MCF 10A (cell line): ENCODE results near the gene MACC1. TPM values are rescaled to one million over a fixed set of nuclear protein-coding genes. Genes with fewer than 3 reads are reported as not detected.

Experiments
- BruUV-seq: library from RNA; stranded (reverse); fragments of 400-500 nt; replicated peaks from 2 replicates; lab custom pipeline; 2021; lab: Mats Ljungman, UMichigan
- CTCF ChIA-PET: fragments of 300-600 bp; sonication (Branson Sonifier 250); formaldehyde crosslinking; extraction: SDS; loops from one replicate; lab custom pipeline; 2021; ENCODE audit warnings: antibody characterized with exemption, inconsistent platforms; lab: Yijun Ruan, JAX
- POLR2A ChIA-PET: fragments of 300-600, 350-650 bp; sonication (Branson Sonifier 250); formaldehyde crosslinking; extraction: SDS; loops from one replicate; lab custom pipeline; 2020; ENCODE audit warnings: antibody characterized with exemption, inconsistent platforms; lab: Yijun Ruan, JAX
- DNase-seq: peaks from one replicate; pipeline ENCODE4 v3.0.0-alpha.2; 2018; ENCODE audit not compliant: unreplicated experiment
- H3K27ac Mint-ChIP-seq: one replicate; pipeline ENCODE4 v1.8.0; 2022; ENCODE audit warnings: mild to moderate bottlenecking, low read depth, mixed read lengths; ENCODE audit not compliant: unreplicated experiment
- H3K27me3 Mint-ChIP-seq: one replicate; pipeline ENCODE4 v1.8.0; 2022; ENCODE audit warnings: mixed read lengths; ENCODE audit not compliant: insufficient read depth, unreplicated experiment
- H3K36me3 Mint-ChIP-seq: one replicate; pipeline ENCODE4 v1.8.0; 2022; ENCODE audit warnings: mild to moderate bottlenecking, moderate library complexity, mixed read lengths; ENCODE audit not compliant: insufficient read depth, unreplicated experiment
- H3K4me1 Mint-ChIP-seq: one replicate; pipeline ENCODE4 v1.8.0; 2022; ENCODE audit warnings: mixed read lengths; ENCODE audit not compliant: insufficient read depth, unreplicated experiment
- H3K4me3 Mint-ChIP-seq: one replicate; pipeline ENCODE4 v1.8.0; 2022; ENCODE audit warnings: mild to moderate bottlenecking, moderate library complexity, mixed read lengths; ENCODE audit not compliant: unreplicated experiment
- H3K9me3 Mint-ChIP-seq: one replicate; pipeline ENCODE4 v1.8.0; 2022; ENCODE audit warnings: mixed read lengths; ENCODE audit not compliant: unreplicated experiment
- intact Hi-C: fragments of 100-400 bp; cut with micrococcal nuclease; formaldehyde crosslinking; loops from 2 replicates; pipeline ENCODE4 v1.14.1; 2022
- total RNA-seq: library from RNA; stranded (reverse); gene quantifications from 2 replicates; pipeline ENCODE4 v1.2.3, GENCODE V29; 2022
- TF ChIP-seq, protein P1 (sequence below): fragments of 200-600 bp; IDR thresholded peaks from one replicate; pipeline ENCODE4 v1.8.0; 2022; ENCODE audit warnings: antibody characterized with exemption, mild to moderate bottlenecking; ENCODE audit not compliant: unreplicated experiment

MACC1 gene
- total RNA-seq, 1 experiment from 2014 or later = 0.14 TPM

- Mint-ChIP-seq H3K4me1 (no peaks in the 10 kb centered on the region), H3K4me3 (no peak overlapping the region), H3K9me3 (peaks cover 16% of the 10 kb centered on the region), H3K36me3 (peaks cover 6% of the 10 kb centered on the region), H3K27ac (no peak overlapping the region), H3K27me3 (no peaks in the 10 kb centered on the region)
- TF ChIP-seq, protein P1, sequence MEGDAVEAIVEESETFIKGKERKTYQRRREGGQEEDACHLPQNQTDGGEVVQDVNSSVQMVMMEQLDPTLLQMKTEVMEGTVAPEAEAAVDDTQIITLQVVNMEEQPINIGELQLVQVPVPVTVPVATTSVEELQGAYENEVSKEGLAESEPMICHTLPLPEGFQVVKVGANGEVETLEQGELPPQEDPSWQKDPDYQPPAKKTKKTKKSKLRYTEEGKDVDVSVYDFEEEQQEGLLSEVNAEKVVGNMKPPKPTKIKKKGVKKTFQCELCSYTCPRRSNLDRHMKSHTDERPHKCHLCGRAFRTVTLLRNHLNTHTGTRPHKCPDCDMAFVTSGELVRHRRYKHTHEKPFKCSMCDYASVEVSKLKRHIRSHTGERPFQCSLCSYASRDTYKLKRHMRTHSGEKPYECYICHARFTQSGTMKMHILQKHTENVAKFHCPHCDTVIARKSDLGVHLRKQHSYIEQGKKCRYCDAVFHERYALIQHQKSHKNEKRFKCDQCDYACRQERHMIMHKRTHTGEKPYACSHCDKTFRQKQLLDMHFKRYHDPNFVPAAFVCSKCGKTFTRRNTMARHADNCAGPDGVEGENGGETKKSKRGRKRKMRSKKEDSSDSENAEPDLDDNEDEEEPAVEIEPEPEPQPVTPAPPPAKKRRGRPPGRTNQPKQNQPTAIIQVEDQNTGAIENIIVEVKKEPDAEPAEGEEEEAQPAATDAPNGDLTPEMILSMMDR = no peak
- no peak for DNase-seq
- intact Hi-C loops = no loop called here
- ChIA-PET POLR2A (no interaction called here), CTCF (interaction anchor here (0.5 to 0.6 kb wide), 2 partner anchors 21 to 445 kb away, joined by 3 read pairs; no protein-coding TSS in a partner anchor)
- BruUV-seq = no TSS peak
Observed at GRCh38 chr7:20193242-20193777, 23.9 kb downstream of the MACC1 start.

DNA sequence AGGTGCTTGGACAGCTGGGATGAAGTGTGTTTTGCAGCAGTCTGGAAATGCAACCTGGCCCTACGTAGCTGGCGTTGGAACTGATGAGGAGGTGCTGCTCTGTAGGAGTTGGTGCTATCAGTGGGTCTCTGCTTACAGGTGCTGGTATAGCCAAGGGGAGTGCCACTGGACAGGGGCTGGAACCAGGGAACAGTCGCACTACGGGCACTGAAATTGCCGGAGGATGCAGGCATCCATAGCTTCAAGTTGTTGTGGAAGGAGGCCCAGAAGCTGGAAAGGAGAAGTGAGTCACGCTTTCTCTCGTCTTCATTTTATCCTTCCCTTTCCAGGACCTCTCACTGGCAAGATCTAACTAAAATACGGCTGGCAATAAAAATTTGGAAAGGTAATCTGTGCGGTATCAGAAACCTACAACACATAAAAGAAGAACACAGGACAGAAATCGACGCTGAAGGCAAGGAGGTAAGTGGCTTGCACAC is 25.8 kb downstream of the MACC1 start:
- H3K27me3 Mint-ChIP-seq = no peaks in the 10 kb centered on the region
- intact Hi-C loops = no loop called here
- no peak overlapping the region for H3K4me3 Mint-ChIP-seq
- peaks cover 18% of the 10 kb centered on the region for H3K9me3 Mint-ChIP-seq
- BruUV-seq = no TSS peak
- TF ChIP-seq, protein P1 = no peak
- CTCF ChIA-PET = no interaction called here
- POLR2A ChIA-PET = no interaction called here
- H3K36me3 Mint-ChIP-seq = peaks cover 6% of the 10 kb centered on the region
- DNase-seq = no peak
- H3K27ac Mint-ChIP-seq = no peak overlapping the region
- no peaks in the 10 kb centered on the region for H3K4me1 Mint-ChIP-seq

GRCh38 chr7:20190560-20191390 is 26.4 kb downstream of the MACC1 start:
- no peak for DNase-seq
- Mint-ChIP-seq H3K4me3 (no peak overlapping the region), H3K9me3 (peaks cover 18% of the 10 kb centered on the region), H3K4me1 (no peaks in the 10 kb centered on the region), H3K27ac (no peak overlapping the region), H3K27me3 (no peaks in the 10 kb centered on the region), H3K36me3 (peaks cover 6% of the 10 kb centered on the region)
- intact Hi-C loops = no loop called here
- no TSS peak for BruUV-seq
- ChIA-PET POLR2A (no interaction called here), CTCF (interaction anchor here (0.6 kb wide), 1 partner anchor 170 kb away, joined by 3 read pairs; no protein-coding TSS in a partner anchor)
- TF ChIP-seq, protein P1 = no peak

GRCh38 chr7:20189852-20190251 is 27.3 kb downstream of the MACC1 start:
- no TSS peak for BruUV-seq
- Mint-ChIP-seq H3K36me3 (peaks cover 6% of the 10 kb centered on the region), H3K4me3 (no peak overlapping the region), H3K27me3 (no peaks in the 10 kb centered on the region), H3K9me3 (peaks cover 18% of the 10 kb centered on the region), H3K27ac (no peak overlapping the region), H3K4me1 (no peaks in the 10 kb centered on the region)
- ChIA-PET POLR2A (no interaction called here), CTCF (no interaction called here)
- no peak for DNase-seq
- TF ChIP-seq, protein P1 = no peak
- intact Hi-C loops = no loop called here
